B cell (primary cell): ENCODE data around the gene TKTL1.

Experiments
- CTCF ChIP-seq: fragments of 200-600 bp; IDR thresholded peaks from one replicate; pipeline ENCODE4 v1.8.0; 2022; ENCODE audit warnings: antibody characterized with exemption, mild to moderate bottlenecking
- EZH2 ChIP-seq: IDR thresholded peaks from 2 replicates; pipeline ENCODE4 v1.6.1; 2012; ENCODE audit warnings: borderline replicate concordance, low read depth, mild to moderate bottlenecking, moderate library complexity, low read length; ENCODE audit not compliant: insufficient read depth, poor library complexity, severe bottlenecking

- TF ChIP-seq CTCF (no peak), EZH2 (no peak)
Measured at GRCh38 chrX:154294791-154295574, 612 bp upstream of the TKTL1 start, which contains the start of gene TEX28.
